MM.1S (cell line): ENCODE data around the gene NCOA3.

Experiments
- EZH2phosphoT487 ChIP-seq: fragments of 300-600 bp; sonication (generic); IDR thresholded peaks from 2 replicates; pipeline ENCODE4 v1.6.1; 2018; ENCODE audit warnings: antibody characterized with exemption, low read length
- TF ChIP-seq, protein P1 (sequence below): fragments of 300-600 bp; sonication (generic); IDR thresholded peaks from 2 replicates; pipeline ENCODE4 v1.5.1; 2016; ENCODE audit warnings: antibody characterized with exemption, low read length, mixed read lengths

DNA sequence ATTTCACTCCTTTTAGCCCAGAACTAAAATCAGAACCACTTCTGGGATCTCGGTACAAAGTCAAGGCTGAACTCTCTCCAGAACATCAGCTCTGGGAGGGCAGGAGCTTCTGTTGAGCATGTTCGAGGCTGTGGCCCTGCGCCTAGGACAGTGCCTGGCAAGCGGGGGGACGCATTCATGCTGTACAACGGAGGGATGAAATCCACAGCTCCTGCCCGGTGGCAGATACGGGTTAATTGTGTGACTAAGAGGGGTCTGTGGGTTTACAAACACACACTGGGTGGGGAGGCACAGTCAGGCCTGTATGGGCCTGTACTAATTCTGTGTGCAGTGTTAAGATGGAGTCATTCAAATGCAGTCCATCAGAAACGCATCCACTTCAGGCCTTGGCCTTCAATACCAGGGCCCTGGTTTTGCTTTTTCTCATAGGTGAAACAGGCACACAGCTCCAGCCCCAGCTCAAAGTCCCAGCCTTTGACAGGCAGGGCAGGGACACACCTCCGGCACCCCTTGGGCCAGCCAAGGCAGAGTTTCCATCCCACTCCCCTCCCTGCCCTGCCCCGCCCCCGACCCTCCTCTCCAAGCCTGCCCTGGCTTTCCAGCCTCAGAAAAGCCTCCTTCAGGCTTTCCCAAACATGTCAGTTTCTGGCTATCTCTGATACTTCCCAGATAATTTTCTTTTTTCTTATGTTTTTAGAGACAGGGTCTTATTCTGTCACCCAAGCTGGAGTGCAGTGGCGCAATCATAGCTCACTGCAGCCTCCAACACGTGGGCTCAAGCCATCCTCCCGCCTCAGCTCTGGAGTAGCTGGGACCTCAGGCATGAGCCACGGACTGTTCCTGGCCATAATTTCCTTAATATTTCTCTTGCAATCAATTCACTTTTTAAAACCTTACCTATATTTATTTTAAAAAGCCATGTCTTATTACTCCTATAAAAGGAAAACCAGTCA lies 173.8 kb downstream of the NCOA3 start:
- TF ChIP-seq, protein P1, sequence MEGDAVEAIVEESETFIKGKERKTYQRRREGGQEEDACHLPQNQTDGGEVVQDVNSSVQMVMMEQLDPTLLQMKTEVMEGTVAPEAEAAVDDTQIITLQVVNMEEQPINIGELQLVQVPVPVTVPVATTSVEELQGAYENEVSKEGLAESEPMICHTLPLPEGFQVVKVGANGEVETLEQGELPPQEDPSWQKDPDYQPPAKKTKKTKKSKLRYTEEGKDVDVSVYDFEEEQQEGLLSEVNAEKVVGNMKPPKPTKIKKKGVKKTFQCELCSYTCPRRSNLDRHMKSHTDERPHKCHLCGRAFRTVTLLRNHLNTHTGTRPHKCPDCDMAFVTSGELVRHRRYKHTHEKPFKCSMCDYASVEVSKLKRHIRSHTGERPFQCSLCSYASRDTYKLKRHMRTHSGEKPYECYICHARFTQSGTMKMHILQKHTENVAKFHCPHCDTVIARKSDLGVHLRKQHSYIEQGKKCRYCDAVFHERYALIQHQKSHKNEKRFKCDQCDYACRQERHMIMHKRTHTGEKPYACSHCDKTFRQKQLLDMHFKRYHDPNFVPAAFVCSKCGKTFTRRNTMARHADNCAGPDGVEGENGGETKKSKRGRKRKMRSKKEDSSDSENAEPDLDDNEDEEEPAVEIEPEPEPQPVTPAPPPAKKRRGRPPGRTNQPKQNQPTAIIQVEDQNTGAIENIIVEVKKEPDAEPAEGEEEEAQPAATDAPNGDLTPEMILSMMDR = no peak
- TF ChIP-seq EZH2phosphoT487 = no peak
